Trophoblast cell (in vitro differentiated cells and primary cell): ENCODE measurements around the gene ILK.

Experiments
- DNase-seq, 2 donors: peaks; one replicate each; pipeline ENCODE4 v3.0.0-alpha.2; 2016
- H2AFZ ChIP-seq: 2 replicates; pipeline ENCODE4 v1.6.1; 2013; ENCODE audit warnings: low read length, moderate library complexity, mild to moderate bottlenecking; ENCODE audit not compliant: insufficient read depth, poor library complexity
- H2AK5ac ChIP-seq: 2 replicates; pipeline ENCODE4 v1.6.1; 2013; ENCODE audit warnings: mild to moderate bottlenecking, low read length
- H2BK120ac ChIP-seq: 2 replicates; pipeline ENCODE4 v1.6.1; 2013; ENCODE audit warnings: low read length, mild to moderate bottlenecking, moderate library complexity; ENCODE audit not compliant: insufficient read depth, poor library complexity
- H2BK12ac ChIP-seq: 2 replicates; pipeline ENCODE4 v1.6.1; 2013; ENCODE audit warnings: mild to moderate bottlenecking, low read length, moderate library complexity
- H2BK5ac ChIP-seq: 2 replicates; pipeline ENCODE4 v1.6.1; 2013; ENCODE audit warnings: low read length, low read depth, moderate library complexity, mild to moderate bottlenecking; ENCODE audit not compliant: poor library complexity
- H3K14ac ChIP-seq: 2 replicates; pipeline ENCODE4 v1.6.1; 2013; ENCODE audit warnings: mild to moderate bottlenecking, low read length
- H3K18ac ChIP-seq: 2 replicates; pipeline ENCODE4 v1.6.1; 2013; ENCODE audit warnings: mild to moderate bottlenecking, low read length
- H3K23ac ChIP-seq: 2 replicates; pipeline ENCODE4 v1.6.1; 2013; ENCODE audit warnings: low read length
- H3K27ac ChIP-seq: 2 replicates; pipeline ENCODE4 v1.5.1; 2013; ENCODE audit warnings: low read depth, mild to moderate bottlenecking, inconsistent platforms, low read length, moderate library complexity
- H3K27me3 ChIP-seq: 2 replicates; pipeline ENCODE4 v1.6.1; 2013; ENCODE audit warnings: inconsistent platforms, mild to moderate bottlenecking, low read length, moderate library complexity; ENCODE audit not compliant: insufficient read depth
- H3K36me3 ChIP-seq, 2 experiments: 1 replicate in 1 of 2; 2 replicates in 1 of 2; pipeline ENCODE4 v1.6.1; 2013; ENCODE audit warnings: low read length in 2 of 2, mild to moderate bottlenecking in 2 of 2, moderate library complexity in 1 of 2; ENCODE audit not compliant: insufficient read depth in 2 of 2, control insufficient read depth in 1 of 2
- H3K4ac ChIP-seq: 2 replicates; pipeline ENCODE4 v1.6.1; 2013; ENCODE audit warnings: low read depth, mild to moderate bottlenecking, low read length, moderate library complexity
- H3K4me1 ChIP-seq, 2 experiments: 1 replicate in 1 of 2; 2 replicates in 1 of 2; pipeline ENCODE4 v1.6.1; 2013; ENCODE audit warnings: low read length in 2 of 2, mild to moderate bottlenecking in 2 of 2, moderate library complexity in 1 of 2; ENCODE audit not compliant: insufficient read depth in 2 of 2, control insufficient read depth in 1 of 2
- H3K4me2 ChIP-seq: 2 replicates; pipeline ENCODE4 v1.6.1; 2013; ENCODE audit warnings: inconsistent platforms, mild to moderate bottlenecking, low read length, moderate library complexity
- H3K4me3 ChIP-seq: 2 replicates; pipeline ENCODE4 v1.5.1; 2013; ENCODE audit warnings: mild to moderate bottlenecking, low read depth, low read length, inconsistent platforms
- H3K79me1 ChIP-seq: one replicate; pipeline ENCODE4 v1.6.1; 2013; ENCODE audit warnings: low read length
- H3K79me2 ChIP-seq: 2 replicates; pipeline ENCODE4 v1.6.1; 2013; ENCODE audit warnings: low read length, mild to moderate bottlenecking; ENCODE audit not compliant: control insufficient read depth, insufficient read depth, poor library complexity
- H3K9ac ChIP-seq: 2 replicates; pipeline ENCODE4 v1.6.1; 2013; ENCODE audit warnings: mild to moderate bottlenecking, low read length
- H3K9me3 ChIP-seq: 2 replicates; pipeline ENCODE4 v1.6.1; 2013; ENCODE audit warnings: low read depth, mild to moderate bottlenecking, control low read depth, inconsistent platforms, low read length; ENCODE audit not compliant: insufficient read depth
- H4K12ac ChIP-seq: 2 replicates; pipeline ENCODE4 v1.6.1; 2013; ENCODE audit warnings: low read depth, mild to moderate bottlenecking, low read length, moderate library complexity
- H4K8ac ChIP-seq: 2 replicates; pipeline ENCODE4 v1.6.1; 2013; ENCODE audit warnings: low read depth, mild to moderate bottlenecking, low read length, moderate library complexity
- H4K91ac ChIP-seq: one replicate; pipeline ENCODE4 v1.6.1; 2013; ENCODE audit warnings: low read depth, mild to moderate bottlenecking, low read length, moderate library complexity
- WGBS: extraction: QIAGEN DNeasy Blood & Tissue Kit; methylation state at CpG from one replicate; pipeline ENCODE4 v1.1.7; 2013; ENCODE audit warnings: missing lambda C conversion rate; ENCODE audit not compliant: insufficient read length, insufficient coverage; ENCODE audit errors: extremely low coverage; 5-methylcytosine and 5-hydroxymethylcytosine counted together

Gene ILK

GRCh38 chr11:6615882-6616585 is 12.5 kb downstream of the ILK start:
- H3K4me2 ChIP-seq: no peak overlapping the region
- H3K18ac ChIP-seq: no peak overlapping the region
- no peak overlapping the region for H4K91ac ChIP-seq
- H3K36me3 ChIP-seq: peaks cover 5 to 25% of the 10 kb centered on the region in 2 experiments
- no peak overlapping the region for H4K12ac ChIP-seq
- peaks cover 12% of the 10 kb centered on the region for H3K79me2 ChIP-seq
- H3K4me1 ChIP-seq: peaks cover 7 to 10% of the 10 kb centered on the region in 2 experiments
- no peak overlapping the region for H2BK120ac ChIP-seq
- H3K27me3 ChIP-seq: no peaks in the 10 kb centered on the region
- no peak overlapping the region for H3K9ac ChIP-seq
- no peak overlapping the region for H4K8ac ChIP-seq
- H3K23ac ChIP-seq: no peak overlapping the region
- no peak overlapping the region for H3K4me3 ChIP-seq
- no CpG with 5 or more reads among the region's 9 CpGs for WGBS
- H3K27ac ChIP-seq: no peak overlapping the region
- no peak overlapping the region for H2AK5ac ChIP-seq
- H3K4ac ChIP-seq: no peak overlapping the region
- no peak for DNase-seq
- H2AFZ ChIP-seq: no peak overlapping the region
- no peak overlapping the region for H3K14ac ChIP-seq
- no peak overlapping the region for H2BK5ac ChIP-seq
- no peaks in the 10 kb centered on the region for H3K9me3 ChIP-seq
- H2BK12ac ChIP-seq: no peak overlapping the region
- H3K79me1 ChIP-seq: peaks cover 18% of the 10 kb centered on the region

- H2AFZ ChIP-seq: no peak overlapping the region
- no peak overlapping the region for H4K91ac ChIP-seq
- H3K4me2 ChIP-seq: no peak overlapping the region
- no peak overlapping the region for H4K12ac ChIP-seq
- no CpG with 5 or more reads among the region's 14 CpGs for WGBS
- H3K9me3 ChIP-seq: no peaks in the 10 kb centered on the region
- H3K9ac ChIP-seq: no peak overlapping the region
- peaks cover 13% of the 10 kb centered on the region for H3K79me1 ChIP-seq
- no peak overlapping the region for H3K4ac ChIP-seq
- H3K27ac ChIP-seq: no peak overlapping the region
- H4K8ac ChIP-seq: no peak overlapping the region
- H3K23ac ChIP-seq: no peak overlapping the region
- H3K79me2 ChIP-seq: peaks cover 10% of the 10 kb centered on the region
- H3K4me3 ChIP-seq: no peak overlapping the region
- no peak overlapping the region for H2AK5ac ChIP-seq
- H3K18ac ChIP-seq: no peak overlapping the region
- no peak for DNase-seq
- H3K36me3 ChIP-seq: peaks cover 0 to 20% of the 10 kb centered on the region in 2 experiments
- H3K27me3 ChIP-seq: no peaks in the 10 kb centered on the region
- H2BK12ac ChIP-seq: no peak overlapping the region
- peaks cover 7% of the 10 kb centered on the region in 2 experiments for H3K4me1 ChIP-seq
- no peak overlapping the region for H3K14ac ChIP-seq
- no peak overlapping the region for H2BK120ac ChIP-seq
- no peak overlapping the region for H2BK5ac ChIP-seq
These were observed 13.1 kb downstream of the ILK start for GRCh38 chr11:6616596-6617250.

GRCh38 chr11:6617315-6617781 is 13.8 kb downstream of the ILK start:
- H4K91ac ChIP-seq: no peak overlapping the region

GRCh38 chr11:6618117-6619003 is 14.8 kb downstream of the ILK start:
- DNase-seq: peak; percentile 14 to 25
- Histone ChIP-seq H3K9ac (peak overlapping the region; percentile 90), H3K9me3 (no peaks in the 10 kb centered on the region), H3K14ac (peak overlapping the region; percentile 38), H3K4me3 (peak overlapping the region; percentile 79), H4K91ac (peak overlapping the region; percentile 4), H2BK120ac (no peak overlapping the region), H4K8ac (peak overlapping the region; percentile 47), H2AK5ac (peak overlapping the region; percentile 6), H3K23ac (no peak overlapping the region), H3K18ac (peak overlapping the region; percentile 4), H3K4me1 (peaks cover 7% of the 10 kb centered on the region in 2 experiments), H2AFZ (no peak overlapping the region), H3K4ac (peak overlapping the region; percentile 37), H3K27ac (no peak overlapping the region), H4K12ac (peak overlapping the region; percentile 48), H2BK5ac (no peak overlapping the region), H3K27me3 (no peaks in the 10 kb centered on the region), H3K4me2 (peak overlapping the region; percentile 91), H3K36me3 (peaks cover 0 to 20% of the 10 kb centered on the region in 2 experiments), H3K79me2 (peaks cover 3% of the 10 kb centered on the region), H2BK12ac (no peak overlapping the region), H3K79me1 (peaks cover 5% of the 10 kb centered on the region)
- 100% methylated on average over 1 of the region's 15 CpGs for WGBS

More at GRCh38 chr11:6617315-6617781, 13.8 kb downstream of the ILK start:
- Histone ChIP-seq H2BK5ac (no peak overlapping the region), H3K27me3 (no peaks in the 10 kb centered on the region), H3K14ac (no peak overlapping the region), H2AFZ (no peak overlapping the region), H3K79me2 (peaks cover 7% of the 10 kb centered on the region), H4K12ac (no peak overlapping the region), H2AK5ac (no peak overlapping the region), H3K36me3 (peaks cover 0 to 20% of the 10 kb centered on the region in 2 experiments), H3K4me1 (peaks cover 7% of the 10 kb centered on the region in 2 experiments), H4K8ac (no peak overlapping the region), H2BK12ac (no peak overlapping the region), H3K9ac (no peak overlapping the region), H3K27ac (no peak overlapping the region), H3K18ac (no peak overlapping the region), H3K9me3 (no peaks in the 10 kb centered on the region), H3K4me2 (no peak overlapping the region), H3K23ac (no peak overlapping the region), H3K79me1 (peaks cover 9% of the 10 kb centered on the region), H3K4me3 (no peak overlapping the region), H2BK120ac (no peak overlapping the region), H3K4ac (no peak overlapping the region)
- WGBS: no CpG with 5 or more reads among the region's 5 CpGs
- DNase-seq: no peak
